ENCODE results near the gene TMPRSS13. TPM values are rescaled to one million over a fixed set of nuclear protein-coding genes. Genes with fewer than 3 reads are reported as not detected.

Gene TMPRSS13
- total and polyA plus RNA-seq, 9 of the 15 experiments (the other 6 are each of a cell fraction or from before 2014, with no cell fraction given) = 0.11 to 0.29 (median 0.15) TPM

DNA sequence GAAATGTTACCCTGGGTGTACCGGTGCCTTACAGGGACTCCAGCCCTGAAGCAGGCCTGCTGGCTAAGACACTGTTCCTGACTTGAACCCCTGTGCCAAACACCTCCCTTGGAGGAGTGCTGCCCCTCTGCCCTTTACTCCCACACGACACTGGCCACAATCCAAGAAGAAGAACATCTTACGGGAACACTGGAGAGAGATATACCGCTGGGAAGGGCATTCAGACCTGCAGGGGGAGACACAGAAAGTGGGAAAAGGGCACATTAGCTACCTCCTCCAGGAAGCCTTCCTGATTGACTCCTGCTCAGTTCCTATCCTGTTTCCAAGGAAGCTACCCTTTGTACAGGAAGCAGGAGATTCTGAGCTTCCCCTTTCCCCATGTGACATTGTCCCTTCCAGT lies 18.7 kb downstream of the TMPRSS13 start:
- Histone ChIP-seq H3K4me2 (ENCODE audit: insufficient read depth, low read length) (peak overlapping the region; percentile 91; the same call in 1 of the 2 replicates), H3K9me3 (replicated peaks; ENCODE audit: control insufficient read depth, insufficient read depth, low read depth, low read length) (no peaks in the 10 kb centered on the region), H3K27me3 (ENCODE audit: control insufficient read depth in 2 of 2, insufficient read depth in 2 of 2, low read length in 2 of 2) (peaks cover 5 to 18% of the 10 kb centered on the region in 2 experiments; a peak in 4 of 5 replicates), H4K20me1 (replicated peaks; ENCODE audit: control insufficient read depth, insufficient read depth, low read length) (0 out of 2 replicates have a peak, but pooled peaks cover 6% of the 10 kb centered on the region), H2AFZ (ENCODE audit: low read depth, low read length) (no peak overlapping the region), H3K9ac (ENCODE audit: insufficient read depth in 1 of 2, low read depth in 2 of 2, low read length in 2 of 2) (no peak overlapping the region; a peak in 1 of 4 replicates), H3K27ac (ENCODE audit: extremely low read depth, low read depth, low read length) (0 out of 3 replicates have a peak overlapping the region, but pooled peaks have one; percentile 41), H3K36me3 (ENCODE audit: control insufficient read depth, insufficient read depth, low read length) (no peaks in the 10 kb centered on the region), H3K4me1 (replicated peaks in 1 of 2; ENCODE audit: control insufficient read depth in 2 of 2, insufficient read depth in 2 of 2, low read length in 2 of 2) (peaks cover 36 to 41% of the 10 kb centered on the region in 2 experiments; a peak in 4 of 5 replicates), H3K4me3 (no peak overlapping the region), H3K9me1 (ENCODE audit: control insufficient read depth, insufficient read depth, low read length) (no peaks in the 10 kb centered on the region), H3K79me2 (ENCODE audit: control insufficient read depth, insufficient read depth, low read length) (peaks cover 8% of the 10 kb centered on the region; the same call in 2 of the 3 replicates)
- in situ Hi-C loops (cut with MboI) = no loop called here
- POLR2A ChIA-PET = interaction anchor here (1.2 kb wide), 1 partner anchor 11 kb away, joined by 4 read pairs; no protein-coding TSS in a partner anchor
- CTCF ChIA-PET (ENCODE audit: low intra/inter-chr PET ratio) = no interaction called here
- FAIRE-seq (no peak), DNase-seq (ENCODE audit: extremely low read depth in 1 of 4, low spot score in 3 of 4) (peak in 3 of 4 experiments; percentile 10 to 46 (median 41)), ATAC-seq (no peak)
- 30% methylated on average over 4 of the region's 4 CpGs for WGBS (ENCODE audit: insufficient coverage, low coverage, missing lambda C conversion rate)
- BruUV-seq (replicated peaks) = no TSS peak
- intact Hi-C loops (cut with micrococcal nuclease) = loop anchor here (5.0 kb wide), 1 partner anchor 37 kb away; no protein-coding TSS in a partner anchor
- no peak for TF ChIP-seq FOXP1 (CRISPR knock-in tag; IDR thresholded peaks at IDR 0.05)
- TF ChIP-seq ETV1 (tag; conservative IDR thresholded peaks at IDR 0.05; ENCODE audit: low read depth) = peak; percentile 28; the same call in 1 of the 2 replicates
- TF ChIP-seq, protein P1, sequence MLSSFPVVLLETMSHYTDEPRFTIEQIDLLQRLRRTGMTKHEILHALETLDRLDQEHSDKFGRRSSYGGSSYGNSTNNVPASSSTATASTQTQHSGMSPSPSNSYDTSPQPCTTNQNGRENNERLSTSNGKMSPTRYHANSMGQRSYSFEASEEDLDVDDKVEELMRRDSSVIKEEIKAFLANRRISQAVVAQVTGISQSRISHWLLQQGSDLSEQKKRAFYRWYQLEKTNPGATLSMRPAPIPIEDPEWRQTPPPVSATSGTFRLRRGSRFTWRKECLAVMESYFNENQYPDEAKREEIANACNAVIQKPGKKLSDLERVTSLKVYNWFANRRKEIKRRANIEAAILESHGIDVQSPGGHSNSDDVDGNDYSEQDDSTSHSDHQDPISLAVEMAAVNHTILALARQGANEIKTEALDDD (IDR thresholded peaks at IDR 0.05) = no peak
- no peak for TF ChIP-seq RFX1 (IDR thresholded peaks at IDR 0.05)
- TF ChIP-seq RBM25 (IDR thresholded peaks at IDR 0.05; ENCODE audit: low read depth, low read length, severe bottlenecking) = peak; percentile 92
- TF ChIP-seq, protein P2, sequence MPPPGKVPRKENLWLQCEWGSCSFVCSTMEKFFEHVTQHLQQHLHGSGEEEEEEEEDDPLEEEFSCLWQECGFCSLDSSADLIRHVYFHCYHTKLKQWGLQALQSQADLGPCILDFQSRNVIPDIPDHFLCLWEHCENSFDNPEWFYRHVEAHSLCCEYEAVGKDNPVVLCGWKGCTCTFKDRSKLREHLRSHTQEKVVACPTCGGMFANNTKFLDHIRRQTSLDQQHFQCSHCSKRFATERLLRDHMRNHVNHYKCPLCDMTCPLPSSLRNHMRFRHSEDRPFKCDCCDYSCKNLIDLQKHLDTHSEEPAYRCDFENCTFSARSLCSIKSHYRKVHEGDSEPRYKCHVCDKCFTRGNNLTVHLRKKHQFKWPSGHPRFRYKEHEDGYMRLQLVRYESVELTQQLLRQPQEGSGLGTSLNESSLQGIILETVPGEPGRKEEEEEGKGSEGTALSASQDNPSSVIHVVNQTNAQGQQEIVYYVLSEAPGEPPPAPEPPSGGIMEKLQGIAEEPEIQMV (tag; conservative IDR thresholded peaks at IDR 0.05; ENCODE audit: low read depth) = no peak
- no peak for TF ChIP-seq CSDE1 (IDR thresholded peaks at IDR 0.05)
- no peak for TF ChIP-seq FOSL1 (tag; conservative IDR thresholded peaks at IDR 0.05)
- TF ChIP-seq SRF (CRISPR knock-in tag; IDR thresholded peaks at IDR 0.05) = no peak
- TF ChIP-seq RCOR1 (IDR thresholded peaks at IDR 0.05; ENCODE audit: borderline replicate concordance in 1 of 2, low read depth in 2 of 2, low read length in 2 of 2) = peak in 1 of 2 experiments; percentile 53; a peak in 1 of 4 replicates
- TF ChIP-seq KDM1A (IDR thresholded peaks at IDR 0.05) = peak; percentile 38 to 52; a peak in 2 of 4 replicates
- TF ChIP-seq ZNF717 (CRISPR knock-in tag; IDR thresholded peaks at IDR 0.05) = no peak
- no peak for TF ChIP-seq TBL1XR1 (IDR thresholded peaks at IDR 0.05; ENCODE audit: low read length in 2 of 2)
- no peak for TF ChIP-seq RHOXF2B (CRISPR knock-in tag; conservative IDR thresholded peaks at IDR 0.05)
- no peak for TF ChIP-seq PHB2 (IDR thresholded peaks at IDR 0.05; ENCODE audit: low read depth)
- no peak for TF ChIP-seq NFE2 (IDR thresholded peaks at IDR 0.05; ENCODE audit: low read depth)
- TF ChIP-seq PRPF4 (IDR thresholded peaks at IDR 0.05; ENCODE audit: insufficient read depth, low read depth, low read length, poor library complexity, severe bottlenecking) = no peak
- TF ChIP-seq, protein P3, sequence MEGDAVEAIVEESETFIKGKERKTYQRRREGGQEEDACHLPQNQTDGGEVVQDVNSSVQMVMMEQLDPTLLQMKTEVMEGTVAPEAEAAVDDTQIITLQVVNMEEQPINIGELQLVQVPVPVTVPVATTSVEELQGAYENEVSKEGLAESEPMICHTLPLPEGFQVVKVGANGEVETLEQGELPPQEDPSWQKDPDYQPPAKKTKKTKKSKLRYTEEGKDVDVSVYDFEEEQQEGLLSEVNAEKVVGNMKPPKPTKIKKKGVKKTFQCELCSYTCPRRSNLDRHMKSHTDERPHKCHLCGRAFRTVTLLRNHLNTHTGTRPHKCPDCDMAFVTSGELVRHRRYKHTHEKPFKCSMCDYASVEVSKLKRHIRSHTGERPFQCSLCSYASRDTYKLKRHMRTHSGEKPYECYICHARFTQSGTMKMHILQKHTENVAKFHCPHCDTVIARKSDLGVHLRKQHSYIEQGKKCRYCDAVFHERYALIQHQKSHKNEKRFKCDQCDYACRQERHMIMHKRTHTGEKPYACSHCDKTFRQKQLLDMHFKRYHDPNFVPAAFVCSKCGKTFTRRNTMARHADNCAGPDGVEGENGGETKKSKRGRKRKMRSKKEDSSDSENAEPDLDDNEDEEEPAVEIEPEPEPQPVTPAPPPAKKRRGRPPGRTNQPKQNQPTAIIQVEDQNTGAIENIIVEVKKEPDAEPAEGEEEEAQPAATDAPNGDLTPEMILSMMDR (IDR thresholded peaks at IDR 0.05 in 2 of 3, conservative IDR thresholded peaks at IDR 0.05 in 1 of 3; ENCODE audit: insufficient read depth in 2 of 3, low read depth in 1 of 3, low read length in 3 of 3) = peak in 2 of 3 experiments; percentile 18 to 27; a peak in 1 of 6 replicates
- no peak for TF ChIP-seq U2AF1 (optimal IDR thresholded peaks at IDR 0.05; ENCODE audit: low read depth, low read length)
- TF ChIP-seq BDP1 (IDR thresholded peaks at IDR 0.05; ENCODE audit: insufficient read depth, insufficient read length) = no peak

All from K562 (cell line).